Vagina (tissue), 2 donors: ENCODE results near the gene RRM2.

Experiments
- CTCF ChIP-seq, 3 experiments: fragments of 450-650 bp in 2 of 3; fragments of 200-600 bp in 1 of 3; sonication (generic) in 1 of 3; IDR thresholded peaks; one replicate each; pipeline ENCODE4 v1.5.1; 2017 to 2019; ENCODE audit warnings: antibody characterized with exemption in 3 of 3, mild to moderate bottlenecking in 2 of 3, moderate library complexity in 2 of 3
- POLR2AphosphoS5 ChIP-seq, 2 donors: sonication (generic); formaldehyde crosslinking; IDR thresholded peaks; one replicate each; pipeline ENCODE4 v1.9.0; 2017; ENCODE audit warnings: antibody characterized with exemption in 2 of 2, mild to moderate bottlenecking in 2 of 2, low read depth in 1 of 2; ENCODE audit not compliant: insufficient read depth in 1 of 2

- no peak for TF ChIP-seq CTCF (IDR thresholded peaks at IDR 0.05)
- TF ChIP-seq POLR2AphosphoS5 (IDR thresholded peaks at IDR 0.05; ENCODE audit: insufficient read depth in 1 of 2, low read depth in 1 of 2), result no peak
These were observed 14.7 kb downstream of the RRM2 start for GRCh38 chr2:10137053-10137843.
